ENCODE measurements around the gene BTD. TPM values are rescaled to one million over a fixed set of nuclear protein-coding genes. Genes with fewer than 3 reads are reported as not detected.

Gene BTD
- total and polyA plus RNA-seq, 7 donors, result 6.6 to 35.5 (median 23.5) TPM

DNA sequence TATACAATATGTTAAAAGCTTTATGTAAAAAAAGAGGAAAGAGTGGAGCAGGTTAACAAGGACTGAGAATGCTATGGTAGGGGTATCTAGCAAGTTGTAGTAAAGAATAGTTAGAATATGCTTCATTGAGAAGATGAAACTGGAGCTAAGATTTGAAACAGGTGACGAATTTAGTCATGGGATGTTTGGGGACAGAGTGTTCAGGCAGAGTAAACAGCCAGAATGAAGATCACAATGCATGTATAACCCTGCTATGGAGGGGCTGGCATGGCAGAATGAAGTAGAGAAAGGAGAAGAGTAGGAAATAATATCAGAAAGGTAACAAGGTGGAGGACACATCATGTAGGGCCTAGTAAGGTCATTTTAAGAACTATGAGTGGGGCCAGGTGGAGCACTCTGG, 72.0 kb downstream of the BTD start:
- 93% methylated on average over 1 of the region's 1 CpG for WGBS, 2 donors
- no peaks in the 10 kb centered on the region for H3K9me3 ChIP-seq
- no peak overlapping the region for H3K4me3 ChIP-seq
- DNase-seq, result no peak
- H3K27ac ChIP-seq, result no peak overlapping the region
- no peaks in the 10 kb centered on the region for H3K4me1 ChIP-seq
- H3K36me3 ChIP-seq, result peaks cover 0 to 79% (median 23%) of the 10 kb centered on the region in 4 donors
- intact Hi-C loops (cut with DNase I), result no loop called here
- TF ChIP-seq EP300 (IDR thresholded peaks at IDR 0.05), result no peak
- no peak for TF ChIP-seq POLR2A (IDR thresholded peaks at IDR 0.05)
- TF ChIP-seq, protein P1, sequence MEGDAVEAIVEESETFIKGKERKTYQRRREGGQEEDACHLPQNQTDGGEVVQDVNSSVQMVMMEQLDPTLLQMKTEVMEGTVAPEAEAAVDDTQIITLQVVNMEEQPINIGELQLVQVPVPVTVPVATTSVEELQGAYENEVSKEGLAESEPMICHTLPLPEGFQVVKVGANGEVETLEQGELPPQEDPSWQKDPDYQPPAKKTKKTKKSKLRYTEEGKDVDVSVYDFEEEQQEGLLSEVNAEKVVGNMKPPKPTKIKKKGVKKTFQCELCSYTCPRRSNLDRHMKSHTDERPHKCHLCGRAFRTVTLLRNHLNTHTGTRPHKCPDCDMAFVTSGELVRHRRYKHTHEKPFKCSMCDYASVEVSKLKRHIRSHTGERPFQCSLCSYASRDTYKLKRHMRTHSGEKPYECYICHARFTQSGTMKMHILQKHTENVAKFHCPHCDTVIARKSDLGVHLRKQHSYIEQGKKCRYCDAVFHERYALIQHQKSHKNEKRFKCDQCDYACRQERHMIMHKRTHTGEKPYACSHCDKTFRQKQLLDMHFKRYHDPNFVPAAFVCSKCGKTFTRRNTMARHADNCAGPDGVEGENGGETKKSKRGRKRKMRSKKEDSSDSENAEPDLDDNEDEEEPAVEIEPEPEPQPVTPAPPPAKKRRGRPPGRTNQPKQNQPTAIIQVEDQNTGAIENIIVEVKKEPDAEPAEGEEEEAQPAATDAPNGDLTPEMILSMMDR (IDR thresholded peaks at IDR 0.05), result no peak
- no peak for TF ChIP-seq POLR2AphosphoS5 (IDR thresholded peaks at IDR 0.05)
- no peaks in the 10 kb centered on the region for H3K27me3 ChIP-seq

DNA sequence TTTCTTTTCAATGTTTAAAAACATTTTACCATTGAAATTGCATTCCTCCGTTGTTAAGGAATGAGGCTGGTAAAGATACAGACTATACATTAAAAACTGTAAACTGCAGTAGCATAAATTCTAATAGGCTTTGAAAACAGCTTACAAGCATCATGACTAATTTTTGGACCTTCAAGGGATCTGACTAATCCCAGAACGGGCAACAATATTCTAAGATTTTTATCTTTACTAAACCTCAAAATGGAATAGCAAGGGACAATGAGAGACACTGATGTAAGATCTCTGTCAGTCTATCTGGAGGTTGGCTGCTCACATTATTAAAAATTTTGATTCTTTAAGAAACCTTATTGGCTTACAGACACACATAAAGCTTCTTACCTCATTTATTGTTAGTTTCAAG, 74.7 kb downstream of the BTD start:
- no peaks in the 10 kb centered on the region for H3K27me3 ChIP-seq
- DNase-seq, result no peak
- H3K4me3 ChIP-seq, result no peak overlapping the region
- H3K27ac ChIP-seq, result no peak overlapping the region
- TF ChIP-seq EP300 (IDR thresholded peaks at IDR 0.05) (no peak), POLR2A (IDR thresholded peaks at IDR 0.05) (no peak), POLR2AphosphoS5 (IDR thresholded peaks at IDR 0.05) (no peak)
- TF ChIP-seq, protein P1 (IDR thresholded peaks at IDR 0.05), result no peak
- intact Hi-C loops (cut with DNase I), result no loop called here
- H3K4me1 ChIP-seq, result no peaks in the 10 kb centered on the region
- 89 to 91% methylated on average over 2 of the region's 2 CpGs for WGBS, 2 donors
- peaks cover 0 to 69% (median 26%) of the 10 kb centered on the region in 4 donors for H3K36me3 ChIP-seq
- H3K9me3 ChIP-seq, result no peaks in the 10 kb centered on the region

DNA sequence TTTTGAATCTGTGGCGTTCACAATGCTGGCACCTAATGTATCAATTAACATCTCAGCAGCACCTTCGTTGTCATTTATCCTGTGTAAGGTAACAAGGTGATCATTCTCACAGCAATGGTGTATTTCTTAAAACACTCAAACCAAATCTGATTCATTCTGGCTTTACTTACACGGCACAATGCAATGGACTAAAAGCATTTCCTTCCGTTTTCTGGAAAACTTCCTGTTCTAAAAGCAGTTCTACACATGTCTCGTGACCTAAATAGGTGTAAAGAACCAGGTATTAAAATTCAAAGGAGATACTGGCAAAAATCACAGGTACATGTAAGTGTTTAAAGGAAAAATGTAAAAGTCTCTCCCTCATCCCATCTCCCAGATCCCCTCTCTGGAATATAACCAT, 77.8 kb downstream of the BTD start:
- Histone ChIP-seq H3K9me3 (no peaks in the 10 kb centered on the region), H3K4me3 (no peak overlapping the region), H3K4me1 (peaks cover 0 to 27% (median 14%) of the 10 kb centered on the region in 4 donors), H3K36me3 (peaks cover 0 to 59% (median 22%) of the 10 kb centered on the region in 4 donors), H3K27me3 (no peaks in the 10 kb centered on the region), H3K27ac (no peak overlapping the region)
- DNase-seq, result no peak
- 88 to 94% methylated on average over 5 of the region's 5 CpGs for WGBS, 2 donors
- intact Hi-C loops (cut with DNase I), result no loop called here
- TF ChIP-seq POLR2A (IDR thresholded peaks at IDR 0.05), result no peak
- TF ChIP-seq EP300 (IDR thresholded peaks at IDR 0.05), result no peak
- TF ChIP-seq, protein P1 (IDR thresholded peaks at IDR 0.05), result no peak
- TF ChIP-seq POLR2AphosphoS5 (IDR thresholded peaks at IDR 0.05), result no peak

DNA sequence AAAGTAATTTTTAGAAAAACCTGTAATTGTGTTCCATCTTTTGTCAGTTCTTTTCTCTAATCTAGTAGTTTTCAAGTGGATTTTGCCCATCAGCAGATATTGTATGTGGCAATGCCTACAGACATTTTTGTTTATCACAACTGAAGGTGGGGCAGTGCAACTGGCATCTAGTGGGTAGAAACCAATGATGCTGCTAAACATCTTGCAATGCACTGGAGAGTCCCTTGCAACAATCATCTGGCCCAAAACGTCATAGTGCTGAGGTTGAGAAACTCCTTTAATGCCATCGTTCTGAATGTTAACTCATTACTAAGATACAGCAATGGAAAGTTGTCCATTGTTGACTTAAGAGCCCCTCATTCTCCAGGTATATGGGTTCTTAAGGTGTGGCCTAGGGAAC, 80.1 kb downstream of the BTD start:
- Histone ChIP-seq H3K9me3 (no peaks in the 10 kb centered on the region), H3K36me3 (peaks cover 4 to 59% (median 17%) of the 10 kb centered on the region in 4 donors), H3K4me1 (peaks cover 0 to 31% (median 14%) of the 10 kb centered on the region in 4 donors), H3K4me3 (no peak overlapping the region), H3K27ac (no peak overlapping the region), H3K27me3 (no peaks in the 10 kb centered on the region)
- DNase-seq, result no peak
- 90 to 91% methylated on average over 2 of the region's 2 CpGs for WGBS, 2 donors
- intact Hi-C loops (cut with DNase I), result no loop called here
- TF ChIP-seq POLR2AphosphoS5 (IDR thresholded peaks at IDR 0.05) (no peak), EP300 (IDR thresholded peaks at IDR 0.05) (no peak), POLR2A (IDR thresholded peaks at IDR 0.05) (no peak)
- TF ChIP-seq, protein P1 (IDR thresholded peaks at IDR 0.05), result no peak

DNA sequence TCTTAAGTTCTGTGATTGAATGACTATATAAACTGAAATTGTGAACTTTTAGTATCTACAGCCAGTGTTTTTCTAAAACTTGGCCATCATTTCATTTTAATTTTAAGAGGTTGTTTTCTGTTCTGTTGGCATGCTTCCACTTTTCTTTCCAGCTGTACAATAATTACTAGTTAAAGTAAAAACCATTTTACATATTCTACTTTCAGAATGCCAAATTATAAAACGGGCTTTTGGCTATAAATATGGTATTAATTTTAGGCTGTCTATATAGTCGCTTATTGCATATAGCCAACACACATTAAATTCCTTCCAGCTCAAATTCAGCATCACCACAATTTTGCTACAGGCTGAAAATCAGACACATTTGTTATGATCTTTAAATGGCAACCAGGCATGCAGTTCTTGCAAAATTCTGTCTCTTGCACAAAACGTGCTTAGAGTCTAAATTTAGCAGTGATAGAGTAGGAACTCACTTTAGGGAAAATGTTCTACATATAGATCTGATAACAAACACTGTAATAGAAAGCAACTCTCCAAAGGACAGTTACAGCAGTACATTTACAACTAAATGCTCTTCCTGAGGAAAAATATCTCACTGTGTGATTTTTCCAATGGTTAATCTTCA, 81.1 kb downstream of the BTD start:
- intact Hi-C loops (cut with DNase I), result no loop called here
- peaks cover 0 to 31% (median 14%) of the 10 kb centered on the region in 4 donors for H3K4me1 ChIP-seq
- peak overlapping the region in 2 of 4 donors; percentile 11 to 33 for H3K27ac ChIP-seq
- no peaks in the 10 kb centered on the region for H3K27me3 ChIP-seq
- no peak for DNase-seq
- H3K4me3 ChIP-seq, result no peak overlapping the region
- WGBS, 2 donors, result 52 to 65% methylated on average over 3 of the region's 3 CpGs
- TF ChIP-seq EP300 (IDR thresholded peaks at IDR 0.05) (no peak), POLR2A (IDR thresholded peaks at IDR 0.05) (no peak), POLR2AphosphoS5 (IDR thresholded peaks at IDR 0.05) (no peak)
- TF ChIP-seq, protein P1 (IDR thresholded peaks at IDR 0.05), result no peak
- peaks cover 4 to 59% (median 15%) of the 10 kb centered on the region in 4 donors for H3K36me3 ChIP-seq
- H3K9me3 ChIP-seq, result no peaks in the 10 kb centered on the region
